Mononuclear cell (primary cell): ENCODE measurements around the gene EREG. TPM values are rescaled to one million over a fixed set of nuclear protein-coding genes. Genes with fewer than 3 reads are reported as not detected.

Experiments used
- H3K27me3 ChIP-seq: 2 replicates; pipeline ENCODE4 v1.6.0; 2011; ENCODE audit warnings: low read length, control low read depth; ENCODE audit not compliant: insufficient read depth
- H3K4me1 ChIP-seq: 2 replicates; pipeline ENCODE4 v1.5.1; 2011; ENCODE audit warnings: mild to moderate bottlenecking, low read length, control low read depth; ENCODE audit not compliant: insufficient read depth
- H3K4me3 ChIP-seq: 2 replicates; pipeline ENCODE4 v1.5.1; 2011; ENCODE audit warnings: mild to moderate bottlenecking, low read length, moderate library complexity
- H3K9me3 ChIP-seq: 2 replicates; pipeline ENCODE4 v1.5.1; 2011; ENCODE audit warnings: low read depth, mild to moderate bottlenecking, control low read depth, low read length
- total RNA-seq: library from RNA; depleted of rRNA; stranded (reverse); fragments of >200 nt; gene quantifications from one replicate; pipeline ENCODE4 v1.2.3, GENCODE V29; 2012

EREG gene
- total RNA-seq, 1 donor = 240 TPM

GRCh38 chr4:74414149-74414809, 49.3 kb downstream of the EREG start:
- H3K4me1 ChIP-seq = no peaks in the 10 kb centered on the region
- no peak overlapping the region for H3K4me3 ChIP-seq
- no peaks in the 10 kb centered on the region for H3K9me3 ChIP-seq
- peaks cover 3% of the 10 kb centered on the region for H3K27me3 ChIP-seq

DNA sequence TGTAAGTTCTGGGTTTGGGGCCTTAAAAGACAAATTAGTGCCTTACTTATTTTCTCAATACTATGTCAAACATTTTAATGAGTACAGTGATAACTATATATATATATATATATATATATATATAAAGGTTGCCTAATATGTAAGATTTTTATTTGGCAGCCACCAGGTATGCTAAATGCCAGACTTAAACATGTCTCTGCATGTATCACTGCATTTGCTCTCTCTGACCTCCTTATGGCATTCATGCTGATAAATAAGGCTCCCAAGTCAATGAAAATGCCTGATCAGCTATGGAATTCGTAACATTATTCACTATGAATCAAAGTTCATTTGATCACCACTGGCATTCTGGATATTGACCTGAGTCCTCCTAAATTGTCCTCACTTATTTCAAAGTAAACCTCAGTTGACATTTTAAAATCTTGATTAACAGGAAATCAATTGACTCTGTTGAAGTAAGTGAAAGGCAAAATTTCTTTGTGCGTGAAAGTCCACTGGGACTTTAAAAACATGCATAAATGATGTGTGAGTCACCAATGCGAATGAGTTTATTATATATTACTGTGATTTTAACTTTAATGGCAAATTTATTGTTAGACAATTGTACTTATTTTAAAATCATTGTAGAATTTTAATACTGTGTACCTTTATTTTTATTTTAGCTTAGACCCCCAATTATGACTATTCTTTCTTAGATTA, 50.8 kb downstream of the EREG start:
- Histone ChIP-seq H3K4me1 (no peaks in the 10 kb centered on the region), H3K4me3 (no peak overlapping the region), H3K27me3 (peaks cover 3% of the 10 kb centered on the region), H3K9me3 (no peaks in the 10 kb centered on the region)

DNA sequence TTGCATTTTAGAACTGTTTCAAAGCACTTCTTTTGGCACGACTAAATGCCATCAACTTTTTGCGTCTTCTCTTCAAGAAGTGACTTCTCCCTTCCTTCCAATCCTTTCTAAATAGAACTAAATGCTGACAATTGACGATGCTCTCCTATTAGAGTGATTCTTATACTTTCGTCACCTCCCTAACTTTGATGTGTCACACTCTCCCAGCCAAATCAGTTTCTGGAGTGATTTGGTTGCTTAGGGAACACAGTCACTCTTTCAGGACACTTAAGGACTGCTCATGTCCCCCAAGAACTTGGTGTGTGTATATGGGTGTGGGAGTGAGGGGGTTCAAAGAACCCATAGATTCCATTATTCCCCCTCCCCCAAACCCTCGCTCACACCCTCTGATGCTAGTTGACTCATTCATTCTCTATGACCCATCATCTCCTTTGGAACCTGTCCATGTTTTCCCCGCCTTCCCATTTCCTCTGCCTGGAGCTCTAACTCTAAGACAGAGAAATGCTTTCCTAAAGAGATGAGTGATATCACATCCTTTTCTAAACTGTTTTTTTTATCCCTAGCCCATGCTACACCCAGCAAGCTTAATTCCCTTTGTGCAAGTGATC, 53.2 kb downstream of the EREG start:
- Histone ChIP-seq H3K4me1 (no peaks in the 10 kb centered on the region), H3K9me3 (no peaks in the 10 kb centered on the region), H3K4me3 (no peak overlapping the region), H3K27me3 (peaks cover 3% of the 10 kb centered on the region)

DNA sequence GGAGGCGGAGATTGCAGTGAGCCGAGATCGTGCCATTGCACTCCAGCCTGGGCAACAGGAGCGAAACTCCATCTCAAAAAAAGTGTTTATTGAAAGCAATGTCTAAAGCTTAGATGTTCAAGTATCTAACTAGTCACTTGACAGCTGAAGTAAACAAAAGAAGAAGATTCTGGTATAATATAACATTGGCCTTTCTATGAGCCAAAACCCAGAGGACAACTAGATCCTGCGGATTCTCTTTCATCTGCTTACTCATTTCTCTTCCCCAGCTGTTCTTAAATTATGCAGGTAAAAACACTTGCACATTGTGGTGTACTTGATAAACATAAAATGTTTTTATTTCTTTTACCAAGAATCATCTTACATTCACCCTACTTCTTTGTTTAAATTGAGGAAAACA, 55.9 kb downstream of the EREG start:
- no peaks in the 10 kb centered on the region for H3K4me1 ChIP-seq
- no peaks in the 10 kb centered on the region for H3K9me3 ChIP-seq
- no peak overlapping the region for H3K4me3 ChIP-seq
- H3K27me3 ChIP-seq = peaks cover 3% of the 10 kb centered on the region

- H3K4me3 ChIP-seq = no peak overlapping the region
- peaks cover 2% of the 10 kb centered on the region for H3K27me3 ChIP-seq
- no peaks in the 10 kb centered on the region for H3K4me1 ChIP-seq
- no peaks in the 10 kb centered on the region for H3K9me3 ChIP-seq
Measured at GRCh38 chr4:74423104-74423503, 58.2 kb downstream of the EREG start.

- Histone ChIP-seq H3K4me1 (no peaks in the 10 kb centered on the region), H3K4me3 (no peak overlapping the region), H3K27me3 (no peaks in the 10 kb centered on the region), H3K9me3 (no peaks in the 10 kb centered on the region)
Measured at GRCh38 chr4:74424111-74424510, 59.2 kb downstream of the EREG start.

DNA sequence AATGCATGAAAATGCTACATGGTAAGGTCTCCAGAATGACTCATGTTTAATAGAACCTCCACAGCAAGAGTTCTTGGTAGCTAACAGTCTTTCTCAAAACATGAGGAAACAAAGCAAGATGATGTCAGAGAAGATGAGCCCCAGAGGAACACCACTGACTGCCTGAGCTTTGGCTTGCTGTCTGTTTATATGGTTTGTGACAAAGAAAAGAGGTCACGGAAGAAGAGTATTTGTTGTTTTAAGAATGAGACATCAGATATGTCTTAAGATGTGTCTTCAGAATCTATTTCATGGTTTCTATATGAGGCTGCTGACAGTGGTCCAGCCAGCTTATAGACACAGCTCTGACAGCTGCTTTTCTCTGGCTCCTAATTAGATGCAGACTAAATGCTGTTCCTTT, 61.2 kb downstream of the EREG start:
- Histone ChIP-seq H3K4me1 (no peaks in the 10 kb centered on the region), H3K27me3 (no peaks in the 10 kb centered on the region), H3K4me3 (no peak overlapping the region), H3K9me3 (no peaks in the 10 kb centered on the region)

DNA sequence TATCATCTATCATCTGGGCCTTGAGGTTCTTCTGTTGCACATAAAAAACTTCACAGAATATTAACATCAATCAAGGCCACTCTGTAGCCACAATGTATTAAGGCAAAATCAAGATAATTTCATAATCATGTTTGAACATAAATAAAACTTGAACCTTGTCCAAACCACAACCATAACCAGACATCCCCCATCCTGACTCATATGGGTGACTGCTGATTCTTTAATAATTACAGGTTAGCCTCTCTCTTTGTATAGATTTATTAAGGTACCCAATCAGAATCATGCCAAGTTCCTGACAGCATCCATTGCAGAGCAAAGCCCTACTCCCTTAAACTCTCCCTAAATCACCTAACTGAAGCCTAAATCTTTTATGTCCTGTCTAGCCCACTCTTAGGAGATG, 63.3 kb downstream of the EREG start:
- Histone ChIP-seq H3K4me3 (no peak overlapping the region), H3K9me3 (no peaks in the 10 kb centered on the region), H3K4me1 (peaks cover 3% of the 10 kb centered on the region), H3K27me3 (no peaks in the 10 kb centered on the region)

DNA sequence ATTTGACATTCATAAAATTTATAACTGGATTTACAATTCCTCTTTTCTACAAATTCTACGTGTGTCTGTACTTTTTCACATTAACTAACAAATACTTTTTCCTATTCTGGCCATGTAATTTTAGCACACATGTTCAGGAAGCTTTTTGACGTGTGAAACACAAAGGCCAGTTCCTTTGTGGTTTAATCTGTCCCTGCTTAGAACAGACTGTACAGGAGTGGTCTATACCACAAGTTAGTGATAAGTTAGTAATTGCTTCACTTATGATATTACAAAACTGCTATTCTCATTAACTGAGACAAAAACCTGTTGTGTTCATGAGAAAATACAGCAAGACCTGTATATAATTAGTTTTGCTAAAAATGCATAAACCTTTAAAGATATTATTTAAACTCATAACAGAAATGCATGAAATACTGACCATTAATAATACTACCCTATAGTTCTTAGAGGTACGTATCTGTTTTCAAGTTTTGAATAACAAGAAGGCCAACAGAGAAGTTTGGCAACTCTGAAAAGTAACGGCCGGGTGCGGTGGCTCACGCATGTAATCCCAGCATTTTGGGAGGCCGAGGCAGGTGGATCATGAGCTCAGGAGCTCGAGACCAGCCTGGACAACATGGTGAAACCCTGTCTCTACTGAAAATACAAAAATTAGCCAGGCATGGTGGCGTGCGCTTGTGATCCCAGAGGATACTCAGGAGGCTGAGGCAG, 66.3 kb downstream of the EREG start:
- peaks cover 3% of the 10 kb centered on the region for H3K4me1 ChIP-seq
- no peak overlapping the region for H3K4me3 ChIP-seq
- H3K27me3 ChIP-seq = no peaks in the 10 kb centered on the region
- H3K9me3 ChIP-seq = no peaks in the 10 kb centered on the region

DNA sequence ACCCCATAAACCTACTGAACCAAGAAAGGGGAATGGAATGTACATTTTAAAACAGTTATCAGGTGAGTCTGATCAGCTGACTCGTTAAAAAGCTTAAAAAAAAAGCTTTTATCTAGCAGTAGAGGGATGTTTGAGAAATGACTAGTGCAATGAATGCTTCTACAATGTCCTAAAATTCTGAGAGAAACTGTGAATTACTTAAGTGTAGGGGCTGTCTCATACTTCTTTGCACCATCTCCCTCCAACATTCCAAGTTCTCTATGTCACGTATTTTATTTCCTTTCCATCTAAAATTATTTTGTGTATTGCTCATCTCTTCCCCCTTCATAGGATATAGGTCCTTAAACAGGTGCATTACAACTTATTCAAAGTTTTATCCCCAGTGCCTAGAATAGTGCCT, 68.1 kb downstream of the EREG start:
- H3K4me1 ChIP-seq = peaks cover 3% of the 10 kb centered on the region
- no peaks in the 10 kb centered on the region for H3K9me3 ChIP-seq
- H3K4me3 ChIP-seq = no peak overlapping the region
- no peaks in the 10 kb centered on the region for H3K27me3 ChIP-seq

DNA sequence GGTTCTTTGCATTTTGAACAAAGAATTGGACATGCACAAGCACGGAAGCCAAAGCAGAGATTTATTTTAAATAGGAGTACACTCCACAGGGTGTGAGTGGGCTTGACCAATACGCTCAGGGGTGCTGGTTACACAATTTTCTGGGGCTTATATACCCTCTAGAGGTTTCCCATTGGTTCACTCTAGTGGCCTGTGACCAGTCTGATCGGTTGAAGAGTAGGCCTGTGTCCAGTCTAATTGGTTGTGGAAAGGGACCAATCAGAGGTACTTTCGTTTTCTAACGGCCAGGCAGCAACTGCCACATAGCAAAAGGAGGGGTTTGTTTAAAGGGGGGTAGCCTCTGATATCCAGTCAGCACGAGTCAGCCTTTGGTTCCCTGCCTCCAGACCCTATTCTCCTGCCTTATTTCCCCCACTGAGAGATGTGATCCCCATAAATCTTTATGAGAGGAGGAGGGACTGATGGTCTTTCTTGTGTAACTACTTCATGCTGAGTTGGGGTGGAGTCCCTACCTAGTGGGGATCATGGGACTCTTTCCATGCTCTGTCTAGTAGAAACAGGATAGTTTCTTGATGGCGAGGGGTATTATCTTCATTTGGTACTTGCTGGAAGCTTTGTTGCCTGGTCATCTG, 68.7 kb downstream of the EREG start:
- Histone ChIP-seq H3K27me3 (no peaks in the 10 kb centered on the region), H3K4me1 (peaks cover 3% of the 10 kb centered on the region), H3K9me3 (no peaks in the 10 kb centered on the region), H3K4me3 (no peak overlapping the region)

DNA sequence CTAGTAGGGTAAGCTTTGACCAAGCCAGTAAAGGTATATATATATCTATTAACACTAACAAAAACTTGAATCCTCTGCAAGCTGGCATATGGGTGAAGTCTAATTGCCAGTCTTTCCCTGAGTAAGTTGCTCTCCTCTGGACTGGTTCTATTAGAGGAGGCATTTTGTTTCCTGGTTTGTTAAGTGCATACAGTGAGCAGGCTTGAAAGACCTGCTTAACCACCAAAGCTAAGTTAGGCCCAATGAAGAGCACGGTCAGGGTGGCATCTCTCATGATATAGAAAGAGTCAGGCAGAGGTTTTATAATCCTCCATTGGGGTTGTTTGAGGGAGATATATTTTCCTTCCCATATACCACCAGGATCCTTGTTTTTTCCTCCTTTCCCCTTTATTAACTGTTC, 70.4 kb downstream of the EREG start:
- no peaks in the 10 kb centered on the region for H3K27me3 ChIP-seq

GRCh38 chr4:74437866-74438265, 72.9 kb downstream of the EREG start:
- Histone ChIP-seq H3K9me3 (no peaks in the 10 kb centered on the region), H3K4me1 (no peaks in the 10 kb centered on the region), H3K27me3 (no peaks in the 10 kb centered on the region), H3K4me3 (no peak overlapping the region)

More for the DNA sequence above, 70.4 kb downstream of the EREG start:
- no peak overlapping the region for H3K4me3 ChIP-seq
- H3K4me1 ChIP-seq = peaks cover 3% of the 10 kb centered on the region
- no peaks in the 10 kb centered on the region for H3K9me3 ChIP-seq
